GM18858 (cell line): ENCODE measurements around the gene CDH23.

Experiments used
- ATAC-seq: cut with Tn5 transposase; IDR thresholded peaks from one replicate; pipeline ENCODE4 v1.9.1; 2021; ENCODE audit not compliant: unreplicated experiment

The CDH23 gene

GRCh38 chr10:71419750-71420149, 23.0 kb downstream of the CDH23 start:
- no peak for ATAC-seq

GRCh38 chr10:71421075-71421434, 24.3 kb downstream of the CDH23 start:
- no peak for ATAC-seq

GRCh38 chr10:71423250-71423649, 26.5 kb downstream of the CDH23 start:
- ATAC-seq: no peak

- no peak for ATAC-seq
Observed at GRCh38 chr10:71423901-71424300, 27.2 kb downstream of the CDH23 start.

GRCh38 chr10:71424496-71425194, 27.9 kb downstream of the CDH23 start:
- ATAC-seq: no peak

- no peak for ATAC-seq
Observed at GRCh38 chr10:71426058-71426605, 29.4 kb downstream of the CDH23 start.

GRCh38 chr10:71427246-71427645, 30.5 kb downstream of the CDH23 start:
- no peak for ATAC-seq

- no peak for ATAC-seq
Observed at GRCh38 chr10:71429304-71429703, 32.6 kb downstream of the CDH23 start.

- ATAC-seq: no peak
Observed at GRCh38 chr10:71429929-71430328, 33.2 kb downstream of the CDH23 start.

GRCh38 chr10:71431239-71432100, 34.8 kb downstream of the CDH23 start:
- no peak for ATAC-seq

GRCh38 chr10:71432101-71432905, 35.6 kb downstream of the CDH23 start:
- no peak for ATAC-seq

GRCh38 chr10:71432956-71433767, 36.4 kb downstream of the CDH23 start:
- ATAC-seq: no peak

GRCh38 chr10:71433768-71434744, 37.3 kb downstream of the CDH23 start:
- ATAC-seq: no peak

- no peak for ATAC-seq
Observed at GRCh38 chr10:71434760-71435394, 38.2 kb downstream of the CDH23 start.

- ATAC-seq: no peak
Observed at GRCh38 chr10:71435571-71436267, 39.0 kb downstream of the CDH23 start.

GRCh38 chr10:71436268-71437125, 39.8 kb downstream of the CDH23 start:
- ATAC-seq: no peak

GRCh38 chr10:71437537-71438092, 40.9 kb downstream of the CDH23 start:
- no peak for ATAC-seq
